ENCODE results near the gene CDK6.

DNA sequence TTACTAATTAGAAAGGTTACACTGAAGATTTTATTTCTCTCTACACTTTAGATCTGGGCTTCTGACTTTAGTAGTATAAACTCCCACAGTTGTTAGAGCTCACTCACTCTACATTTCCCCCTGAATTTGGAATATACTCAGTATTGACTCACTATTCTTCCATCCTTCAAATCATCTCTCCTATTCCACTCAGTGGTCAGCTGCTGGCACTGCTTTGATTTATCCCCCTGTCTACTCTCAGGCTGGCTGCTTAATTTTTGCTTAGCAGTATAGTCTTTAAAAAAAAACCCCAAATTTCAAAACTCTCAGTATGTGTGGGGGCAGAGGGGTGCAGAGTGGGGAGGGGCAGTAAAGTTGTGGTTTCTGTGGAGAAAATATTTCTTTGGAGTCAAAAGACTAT, 68.9 kb downstream of the CDK6 start:
- TF ChIP-seq, protein P1, sequence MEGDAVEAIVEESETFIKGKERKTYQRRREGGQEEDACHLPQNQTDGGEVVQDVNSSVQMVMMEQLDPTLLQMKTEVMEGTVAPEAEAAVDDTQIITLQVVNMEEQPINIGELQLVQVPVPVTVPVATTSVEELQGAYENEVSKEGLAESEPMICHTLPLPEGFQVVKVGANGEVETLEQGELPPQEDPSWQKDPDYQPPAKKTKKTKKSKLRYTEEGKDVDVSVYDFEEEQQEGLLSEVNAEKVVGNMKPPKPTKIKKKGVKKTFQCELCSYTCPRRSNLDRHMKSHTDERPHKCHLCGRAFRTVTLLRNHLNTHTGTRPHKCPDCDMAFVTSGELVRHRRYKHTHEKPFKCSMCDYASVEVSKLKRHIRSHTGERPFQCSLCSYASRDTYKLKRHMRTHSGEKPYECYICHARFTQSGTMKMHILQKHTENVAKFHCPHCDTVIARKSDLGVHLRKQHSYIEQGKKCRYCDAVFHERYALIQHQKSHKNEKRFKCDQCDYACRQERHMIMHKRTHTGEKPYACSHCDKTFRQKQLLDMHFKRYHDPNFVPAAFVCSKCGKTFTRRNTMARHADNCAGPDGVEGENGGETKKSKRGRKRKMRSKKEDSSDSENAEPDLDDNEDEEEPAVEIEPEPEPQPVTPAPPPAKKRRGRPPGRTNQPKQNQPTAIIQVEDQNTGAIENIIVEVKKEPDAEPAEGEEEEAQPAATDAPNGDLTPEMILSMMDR (IDR thresholded peaks at IDR 0.05 in 8 of 11, conservative IDR thresholded peaks at IDR 0.05 in 3 of 11) = no peak
- TF ChIP-seq POLR2AphosphoS5 (IDR thresholded peaks at IDR 0.05) = no peak

Data from spleen (tissue), 7 donors.